HG03442 (cell line): Measurements from ENCODE around the gene MTURN.
A peak's percentile ranks its signal among the peaks of the same experiment; 100 is the strongest.

ENCODE experiments used
- ATAC-seq: cut with Tn5 transposase; IDR thresholded peaks from one replicate; pipeline ENCODE4 v1.9.1; 2021; ENCODE audit warnings: mild to moderate bottlenecking, moderate library complexity; ENCODE audit not compliant: unreplicated experiment

The MTURN gene

DNA sequence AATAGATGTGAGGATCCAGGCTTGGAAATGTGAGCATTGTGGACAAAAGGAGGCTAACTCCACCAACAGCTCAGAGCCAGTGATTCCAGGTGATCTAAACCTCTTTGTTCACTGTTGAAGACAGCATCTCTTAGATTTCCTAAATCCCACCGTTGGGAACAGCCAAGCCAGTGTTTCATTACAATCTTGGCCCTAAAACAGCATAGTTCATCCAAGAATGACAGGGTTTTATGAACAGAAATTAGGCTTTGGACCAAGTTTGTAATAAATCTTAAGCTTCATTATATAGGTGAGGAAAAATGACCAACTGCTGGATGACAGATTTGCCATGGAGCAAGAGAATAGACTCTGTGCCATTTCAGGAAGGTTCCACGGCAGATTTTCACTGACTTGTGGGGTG lies 65.8 kb downstream of the MTURN start:
- ATAC-seq: no peak

DNA sequence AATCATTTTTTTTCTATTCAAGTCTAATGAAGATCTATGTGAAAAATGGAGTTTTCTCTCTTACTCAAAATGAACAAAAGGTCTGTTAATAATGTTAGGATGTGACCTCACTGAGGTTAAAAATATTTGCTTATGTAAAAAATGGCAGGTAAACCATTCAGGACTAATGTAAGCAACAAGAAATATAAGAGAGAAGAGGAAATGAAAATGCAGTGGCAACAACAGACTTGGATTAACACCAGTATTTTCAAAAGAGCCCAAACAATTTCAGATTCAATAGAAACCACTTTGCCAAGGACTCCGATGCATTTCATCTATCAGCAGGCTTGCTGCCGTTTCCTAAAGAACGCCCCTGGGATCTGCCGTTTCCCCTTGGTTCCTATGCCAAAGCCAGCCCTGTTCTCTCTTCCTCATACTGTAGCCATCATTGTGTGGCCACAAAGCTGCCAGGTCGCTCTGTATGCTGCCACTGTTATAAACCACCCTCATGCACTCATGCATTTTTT lies 66.4 kb downstream of the MTURN start:
- ATAC-seq: peak; percentile 76

DNA sequence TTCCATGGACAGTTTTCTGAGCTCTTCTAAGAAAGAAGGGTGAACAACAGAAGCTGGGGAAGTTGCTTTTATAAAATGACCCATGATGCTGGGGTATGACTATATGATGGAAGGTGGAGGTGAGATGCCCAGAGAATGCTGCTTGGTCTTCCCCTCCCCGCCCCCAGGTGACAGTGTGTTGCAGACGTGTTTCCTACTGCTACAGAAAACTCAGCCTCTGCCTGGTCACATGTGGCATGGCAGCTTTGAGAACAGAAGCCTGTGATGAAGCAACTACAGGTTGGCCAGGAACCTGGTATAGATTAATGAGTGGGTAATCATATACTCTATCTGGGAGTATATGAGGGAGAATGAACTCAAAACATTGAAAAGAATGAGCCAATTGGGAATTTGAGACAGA lies 67.1 kb downstream of the MTURN start:
- ATAC-seq: no peak

DNA sequence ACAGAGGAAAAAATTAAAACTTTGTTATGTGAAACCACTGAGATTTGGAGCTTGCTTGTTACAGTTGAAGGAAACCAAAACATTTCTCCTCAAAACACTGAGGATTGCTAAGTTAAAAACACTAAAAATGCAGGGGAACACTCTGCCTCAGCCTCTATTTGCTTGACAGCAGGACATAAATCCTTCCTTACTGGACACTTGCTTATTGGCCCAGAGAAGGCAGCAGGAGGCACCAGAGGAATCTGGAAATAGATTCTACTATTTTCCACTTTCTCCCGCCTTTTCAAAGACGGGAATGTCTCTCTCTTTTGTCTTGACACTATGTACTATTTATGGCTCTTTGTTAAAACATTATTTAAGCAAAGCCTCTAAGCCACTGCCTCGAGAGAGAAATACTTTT lies 67.9 kb downstream of the MTURN start:
- no peak for ATAC-seq

DNA sequence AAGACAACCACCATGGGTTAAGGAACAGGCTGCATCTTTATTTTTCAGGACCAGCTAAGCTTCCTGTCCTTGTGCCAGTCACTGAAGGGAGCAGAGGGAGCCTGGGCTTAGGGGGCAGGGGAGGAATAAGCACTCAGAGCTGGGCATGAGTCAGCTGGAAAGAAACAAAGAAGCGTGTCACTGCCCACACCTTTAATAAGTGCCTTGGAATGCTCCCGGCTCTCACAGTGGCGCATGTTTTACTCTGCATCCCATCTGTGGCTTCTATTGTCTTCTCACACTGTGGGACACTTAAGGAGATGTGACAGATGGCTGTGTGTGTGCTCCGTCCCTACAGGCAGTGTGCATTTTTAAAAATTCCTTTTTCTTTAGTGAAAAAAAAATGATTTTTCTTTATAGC lies 71.7 kb downstream of the MTURN start:
- no peak for ATAC-seq

DNA sequence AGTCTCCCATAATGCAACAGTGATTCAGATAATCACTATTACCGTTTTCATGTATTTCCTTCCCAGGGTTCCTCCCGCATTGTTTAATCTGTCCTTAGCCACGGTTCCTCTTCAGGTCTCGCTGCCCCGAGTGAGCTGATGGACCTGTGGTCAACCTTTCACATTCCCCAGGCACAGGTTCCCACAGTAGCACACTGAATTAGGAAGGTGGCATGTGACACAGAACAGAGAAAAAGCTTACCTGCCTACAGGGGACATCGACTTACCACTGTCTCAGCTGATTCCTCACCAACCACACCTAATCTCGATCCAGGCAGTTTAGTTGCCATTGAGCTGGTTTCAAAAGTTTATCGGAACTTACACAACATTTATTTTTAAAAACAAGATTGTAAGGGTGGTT lies 72.2 kb downstream of the MTURN start:
- no peak for ATAC-seq

DNA sequence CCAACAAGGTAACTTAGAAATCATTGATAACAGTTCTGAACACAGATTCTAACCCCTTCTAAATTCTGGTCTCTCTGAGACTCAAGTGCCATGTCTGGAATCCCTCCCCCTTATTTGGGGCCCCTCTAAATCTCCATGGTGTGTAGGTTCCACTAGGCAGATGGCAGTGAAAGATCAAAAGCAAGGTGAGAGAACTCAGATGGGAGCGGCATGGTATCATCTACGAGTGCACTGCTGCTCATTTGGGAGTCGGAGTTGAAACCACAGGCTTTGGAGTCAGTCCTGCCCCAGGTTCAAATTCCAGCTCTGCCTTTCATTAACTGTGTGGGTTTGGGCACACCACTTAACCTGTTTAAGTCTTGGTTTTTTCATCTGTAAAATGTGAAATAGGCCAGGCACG lies 72.6 kb downstream of the MTURN start:
- ATAC-seq: no peak

DNA sequence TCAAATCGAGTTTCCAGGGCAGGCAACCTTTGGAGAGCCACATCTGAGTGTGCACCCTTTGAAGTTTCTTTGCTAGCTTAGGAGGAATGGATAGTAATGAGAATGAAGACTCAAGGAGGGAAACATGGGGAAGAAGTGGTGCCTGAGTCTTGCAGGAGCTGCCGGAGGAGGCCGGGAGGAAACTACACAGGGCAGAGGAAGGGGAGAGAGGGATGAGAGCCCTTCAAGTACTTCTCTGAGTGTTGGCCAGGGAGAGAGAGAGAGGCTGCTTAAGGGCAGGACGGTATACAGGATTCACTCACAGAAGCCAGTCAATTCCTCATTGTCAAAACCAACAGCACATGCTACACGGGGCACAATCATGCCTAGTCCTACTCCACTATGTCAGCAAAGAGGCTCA lies 75.2 kb downstream of the MTURN start:
- no peak for ATAC-seq
